HG03139 (cell line): ENCODE measurements around the gene LCAT.
"Not testable (repeated sequence)": the region's sequence is repeated elsewhere in the genome, so short reads cannot be mapped to it uniquely, and the experiment has no call there.

Experiments
- ATAC-seq: cut with Tn5 transposase; IDR thresholded peaks from one replicate; pipeline ENCODE4 v1.9.1; 2021; ENCODE audit not compliant: unreplicated experiment

LCAT gene

GRCh38 chr16:67948015-67948414 is 4.1 kb upstream of the LCAT start:
- no peak for ATAC-seq

- no peak for ATAC-seq
These were observed 3.1 kb upstream of the LCAT start for GRCh38 chr16:67946966-67947558.

GRCh38 chr16:67946128-67946569 is 2.2 kb upstream of the LCAT start:
- ATAC-seq = no peak

GRCh38 chr16:67945392-67945933 is 1.5 kb upstream of the LCAT start:
- ATAC-seq = no peak

GRCh38 chr16:67944690-67945391 is 921 bp upstream of the LCAT start:
- ATAC-seq = no peak

- no peak for ATAC-seq
These were observed 683 bp downstream of the LCAT start for GRCh38 chr16:67943256-67943618.

- ATAC-seq = no peak
These were observed 1.2 kb downstream of the LCAT start for GRCh38 chr16:67942510-67943255.

- no peak for ATAC-seq
These were observed 1.8 kb downstream of the LCAT start for GRCh38 chr16:67942200-67942509.

GRCh38 chr16:67941469-67942199 is 2.3 kb downstream of the LCAT start:
- no peak for ATAC-seq

GRCh38 chr16:67940446-67941089 is 3.4 kb downstream of the LCAT start:
- no peak for ATAC-seq

GRCh38 chr16:67939507-67940445 is 4.1 kb downstream of the LCAT start:
- ATAC-seq = no peak

- not testable (repeated sequence) for ATAC-seq
These were observed 6.2 kb downstream of the LCAT start for GRCh38 chr16:67937713-67938112.

GRCh38 chr16:67936880-67937605 is 6.9 kb downstream of the LCAT start:
- ATAC-seq = no peak

- peak; percentile 45 for ATAC-seq
These were observed 7.6 kb downstream of the LCAT start, which contains the start of gene PSMB10 for GRCh38 chr16:67936124-67936879. PSMB10 (minus strand) TSS chr16:67936850; CDS start chr16:67936749, 101 bp downstream.

GRCh38 chr16:67935402-67936123 is 8.4 kb downstream of the LCAT start:
- peak; percentile 83 for ATAC-seq

GRCh38 chr16:67935101-67935401 is 8.9 kb downstream of the LCAT start:
- no peak for ATAC-seq

- no peak for ATAC-seq
These were observed 9.4 kb downstream of the LCAT start for GRCh38 chr16:67934306-67935100.
